SU-DHL-6 (cell line): ENCODE results near the gene OR2M5.

Experiments used
- H2AFZ ChIP-seq: fragments of 200-600 bp; sonication (generic); 2 replicates; pipeline ENCODE4 v1.6.1; 2014; ENCODE audit warnings: low read depth, mild to moderate bottlenecking, moderate library complexity, mixed read lengths, antibody characterized with exemption, low read length; ENCODE audit not compliant: severe bottlenecking
- H3F3A ChIP-seq: fragments of 200-600 bp; shearing (Covaris generic); 2 replicates; pipeline ENCODE4 v1.6.0; 2016; ENCODE audit warnings: antibody characterized with exemption, mild to moderate bottlenecking; ENCODE audit not compliant: insufficient read depth
- H3K27ac ChIP-seq: fragments of 200-600 bp; sonication (generic); 2 replicates; pipeline ENCODE4 v1.5.1; 2016; ENCODE audit warnings: low read depth, mild to moderate bottlenecking, low read length, moderate library complexity, mixed read lengths
- H3K27me3 ChIP-seq: fragments of 200-600 bp; sonication (generic), shearing (Covaris generic); 2 replicates; pipeline ENCODE4 v1.6.0; 2014; ENCODE audit warnings: mild to moderate bottlenecking, low read length
- H3K36me3 ChIP-seq: fragments of 200-600 bp; sonication (generic); 2 replicates; pipeline ENCODE4 v1.6.1; 2014; ENCODE audit warnings: mild to moderate bottlenecking, low read length, mixed read lengths
- H3K4me2 ChIP-seq: fragments of 300-600, 200-600 bp; shearing (Covaris generic), sonication (generic); 2 replicates; pipeline ENCODE4 v1.6.0; 2014; ENCODE audit warnings: low read length, low read depth, mild to moderate bottlenecking; ENCODE audit not compliant: poor library complexity, severe bottlenecking
- H3K4me3 ChIP-seq: fragments of 200-600 bp; sonication (generic); 2 replicates; pipeline ENCODE4 v1.5.1; 2014; ENCODE audit warnings: antibody characterized with exemption, low read length, mild to moderate bottlenecking, mixed read lengths; ENCODE audit not compliant: insufficient read depth, poor library complexity, severe bottlenecking
- H3K79me2 ChIP-seq: fragments of 200-600 bp; sonication (generic); 2 replicates; pipeline ENCODE4 v1.6.1; 2014; ENCODE audit warnings: mild to moderate bottlenecking, low read length, moderate library complexity; ENCODE audit not compliant: insufficient read depth
- H3K9ac ChIP-seq: fragments of 200-600 bp; sonication (generic); 2 replicates; pipeline ENCODE4 v1.7.0; 2014; ENCODE audit warnings: mild to moderate bottlenecking, low read length
- H3K9me2 ChIP-seq: fragments of 200-600 bp; sonication (generic); replicated peaks from 2 replicates; pipeline ENCODE4 v1.6.1; 2014; ENCODE audit warnings: low read length; ENCODE audit not compliant: insufficient read depth
- H3K9me3 ChIP-seq: fragments of 200-600 bp; sonication (generic); 2 replicates; pipeline ENCODE4 v1.6.1; 2014; ENCODE audit warnings: low read length, mixed read lengths; ENCODE audit not compliant: insufficient read depth
- H4K20me1 ChIP-seq: fragments of 200-600 bp; sonication (generic); 2 replicates; pipeline ENCODE4 v1.6.1; 2014; ENCODE audit warnings: low read depth, mild to moderate bottlenecking, antibody characterized with exemption, low read length, moderate library complexity, mixed read lengths
- EZH2phosphoT487 ChIP-seq: fragments of 200-600 bp; sonication (generic), shearing (Covaris generic); conservative IDR thresholded peaks from 2 replicates; pipeline ENCODE4 v1.6.1; 2018; ENCODE audit warnings: mild to moderate bottlenecking, antibody characterized with exemption, low read length, moderate library complexity, mixed read lengths
- TF ChIP-seq, protein P1 (sequence below): fragments of 200-600 bp; sonication (generic); IDR thresholded peaks from one replicate; pipeline ENCODE4 v1.5.1; 2017; ENCODE audit warnings: antibody characterized with exemption, mild to moderate bottlenecking, low read length, moderate library complexity; ENCODE audit not compliant: insufficient read depth, poor library complexity, severe bottlenecking

The OR2M5 gene

DNA sequence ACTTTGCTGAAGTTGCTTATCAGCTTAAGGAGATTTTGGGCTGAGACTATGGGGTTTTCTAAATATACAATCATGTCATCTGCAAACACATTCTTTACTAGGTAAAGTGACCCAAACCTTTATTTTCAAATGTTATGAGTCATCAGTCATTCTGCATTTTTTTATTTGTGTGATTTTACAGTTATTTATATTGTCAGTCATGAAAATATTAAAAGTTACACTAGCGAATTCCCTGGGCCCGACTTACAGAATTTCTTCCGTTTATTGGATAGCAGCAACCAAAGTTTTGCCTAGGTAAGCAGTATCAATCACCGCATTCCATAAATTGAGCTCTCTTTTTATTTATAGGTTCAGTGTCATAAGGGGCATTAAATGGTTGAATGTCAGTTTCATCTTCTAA, 13.8 kb downstream of the OR2M5 start:
- H3F3A ChIP-seq = no peaks in the 10 kb centered on the region
- H3K9ac ChIP-seq = no peak overlapping the region
- no peak for TF ChIP-seq EZH2phosphoT487
- TF ChIP-seq, protein P1, sequence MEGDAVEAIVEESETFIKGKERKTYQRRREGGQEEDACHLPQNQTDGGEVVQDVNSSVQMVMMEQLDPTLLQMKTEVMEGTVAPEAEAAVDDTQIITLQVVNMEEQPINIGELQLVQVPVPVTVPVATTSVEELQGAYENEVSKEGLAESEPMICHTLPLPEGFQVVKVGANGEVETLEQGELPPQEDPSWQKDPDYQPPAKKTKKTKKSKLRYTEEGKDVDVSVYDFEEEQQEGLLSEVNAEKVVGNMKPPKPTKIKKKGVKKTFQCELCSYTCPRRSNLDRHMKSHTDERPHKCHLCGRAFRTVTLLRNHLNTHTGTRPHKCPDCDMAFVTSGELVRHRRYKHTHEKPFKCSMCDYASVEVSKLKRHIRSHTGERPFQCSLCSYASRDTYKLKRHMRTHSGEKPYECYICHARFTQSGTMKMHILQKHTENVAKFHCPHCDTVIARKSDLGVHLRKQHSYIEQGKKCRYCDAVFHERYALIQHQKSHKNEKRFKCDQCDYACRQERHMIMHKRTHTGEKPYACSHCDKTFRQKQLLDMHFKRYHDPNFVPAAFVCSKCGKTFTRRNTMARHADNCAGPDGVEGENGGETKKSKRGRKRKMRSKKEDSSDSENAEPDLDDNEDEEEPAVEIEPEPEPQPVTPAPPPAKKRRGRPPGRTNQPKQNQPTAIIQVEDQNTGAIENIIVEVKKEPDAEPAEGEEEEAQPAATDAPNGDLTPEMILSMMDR = no peak
- H2AFZ ChIP-seq = no peak overlapping the region
- H3K36me3 ChIP-seq = no peaks in the 10 kb centered on the region
- H3K4me3 ChIP-seq = no peak overlapping the region
- no peaks in the 10 kb centered on the region for H4K20me1 ChIP-seq
- H3K27me3 ChIP-seq = no peaks in the 10 kb centered on the region
- H3K79me2 ChIP-seq = no peaks in the 10 kb centered on the region
- H3K27ac ChIP-seq = no peak overlapping the region
- H3K4me2 ChIP-seq = no peak overlapping the region
- no peaks in the 10 kb centered on the region for H3K9me2 ChIP-seq
- H3K9me3 ChIP-seq = no peaks in the 10 kb centered on the region

DNA sequence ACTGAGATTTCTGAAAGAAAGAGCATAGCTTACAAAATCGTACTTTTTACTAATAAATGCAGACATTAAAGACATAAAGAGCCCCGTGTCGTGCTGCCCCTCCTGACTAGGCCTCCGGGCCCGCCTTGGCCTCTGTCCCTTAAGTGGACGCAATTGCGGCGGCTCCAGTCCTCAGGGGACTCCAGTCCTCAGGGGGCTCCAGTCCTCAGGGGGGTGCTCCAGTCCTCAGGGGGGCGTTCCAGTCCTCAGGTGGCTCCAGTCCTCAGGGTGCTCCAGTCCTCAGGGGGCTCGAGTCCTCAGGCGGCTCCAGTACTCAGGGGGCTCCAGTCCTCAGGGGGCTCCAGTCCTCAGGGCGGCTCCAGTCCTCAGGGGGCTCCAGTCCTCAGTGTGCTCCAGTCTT, 19.1 kb downstream of the OR2M5 start:
- no peak overlapping the region for H3K4me2 ChIP-seq
- no peaks in the 10 kb centered on the region for H3K27me3 ChIP-seq
- H3K4me3 ChIP-seq = no peak overlapping the region
- no peak overlapping the region for H3K9ac ChIP-seq
- H4K20me1 ChIP-seq = no peaks in the 10 kb centered on the region
- no peaks in the 10 kb centered on the region for H3F3A ChIP-seq
- H3K9me3 ChIP-seq = no peaks in the 10 kb centered on the region
- no peak for TF ChIP-seq EZH2phosphoT487
- TF ChIP-seq, protein P1 = no peak
- H3K9me2 ChIP-seq = no peaks in the 10 kb centered on the region
- no peaks in the 10 kb centered on the region for H3K79me2 ChIP-seq
- H3K36me3 ChIP-seq = no peaks in the 10 kb centered on the region
- no peak overlapping the region for H2AFZ ChIP-seq
- H3K27ac ChIP-seq = no peak overlapping the region

DNA sequence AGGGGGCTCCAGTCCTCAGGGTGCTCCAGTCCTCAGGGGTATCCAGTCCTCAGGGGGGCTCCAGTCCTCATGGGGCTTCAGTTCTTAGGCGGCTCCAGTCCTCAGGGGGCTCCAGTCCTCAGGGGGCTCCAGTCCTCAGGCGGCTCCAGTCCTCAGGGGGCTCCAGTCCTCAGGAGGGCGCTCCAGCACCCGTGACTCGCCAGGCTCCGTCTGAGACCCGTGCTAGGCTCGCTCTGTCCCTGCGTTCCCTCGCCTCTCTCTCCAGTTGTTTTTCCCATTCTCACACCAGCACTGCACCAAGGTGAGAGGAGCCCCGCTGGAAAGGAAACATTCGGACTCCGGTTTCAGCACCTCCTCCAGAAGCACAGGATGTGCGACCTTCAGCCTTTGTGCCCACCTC, 20.2 kb downstream of the OR2M5 start:
- no peaks in the 10 kb centered on the region for H3K9me3 ChIP-seq
- no peak for TF ChIP-seq EZH2phosphoT487
- TF ChIP-seq, protein P1 = no peak

More for the DNA sequence above, 20.2 kb downstream of the OR2M5 start:
- no peaks in the 10 kb centered on the region for H3K27me3 ChIP-seq
- no peaks in the 10 kb centered on the region for H3F3A ChIP-seq
- H3K9ac ChIP-seq = no peak overlapping the region
- no peak overlapping the region for H3K4me3 ChIP-seq
- no peak overlapping the region for H2AFZ ChIP-seq
- H4K20me1 ChIP-seq = no peaks in the 10 kb centered on the region
- no peak overlapping the region for H3K4me2 ChIP-seq
- H3K79me2 ChIP-seq = no peaks in the 10 kb centered on the region
- no peak overlapping the region for H3K27ac ChIP-seq
- H3K36me3 ChIP-seq = no peaks in the 10 kb centered on the region
- H3K9me2 ChIP-seq = no peaks in the 10 kb centered on the region
